Ramos (cell line): ENCODE measurements around the gene LRRC23.

Experiments used
- in situ Hi-C: fragments of 300-500 bp; cut with MboI; formaldehyde crosslinking; loops from one replicate; pipeline ENCODE4 v1.14.3; 2022; ENCODE audit warnings: low sequenced_read_pairs; ENCODE audit not compliant: unreplicated experiment

Gene LRRC23

DNA sequence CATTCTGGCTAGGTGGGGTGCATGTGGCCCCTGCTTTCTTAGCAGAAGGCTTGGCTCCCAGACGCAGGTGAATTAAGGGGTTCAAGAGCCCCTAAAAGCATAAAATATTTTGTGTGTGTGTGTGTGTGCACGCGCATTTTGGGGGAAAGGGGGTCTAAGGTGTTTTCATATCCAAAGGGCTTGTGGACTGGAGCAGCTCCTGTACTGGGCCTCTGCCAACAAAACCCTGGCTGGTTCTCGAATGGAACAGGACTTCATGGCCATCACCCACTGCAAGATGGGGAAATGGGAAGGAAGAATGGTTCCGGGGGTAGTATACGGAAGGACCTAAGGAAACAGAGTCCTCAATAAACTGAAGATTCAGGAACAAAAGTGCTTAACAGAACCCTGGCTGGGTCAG, 19.2 kb downstream of the LRRC23 start:
- in situ Hi-C loops = no loop called here

GRCh38 chr12:6925239-6925539, 20.6 kb downstream of the LRRC23 start:
- in situ Hi-C loops = no loop called here

GRCh38 chr12:6925540-6926279, 21.1 kb downstream of the LRRC23 start:
- in situ Hi-C loops = no loop called here

GRCh38 chr12:6927379-6928021, 22.9 kb downstream of the LRRC23 start, which contains the start of gene ATN1:
TSS of gene ATN1 (plus strand) at chr12:6927959. CDS start at chr12:6934002, 6,043 bp downstream.
- in situ Hi-C loops = no loop called here

GRCh38 chr12:6928022-6928702, 23.5 kb downstream of the LRRC23 start:
- in situ Hi-C loops = no loop called here

DNA sequence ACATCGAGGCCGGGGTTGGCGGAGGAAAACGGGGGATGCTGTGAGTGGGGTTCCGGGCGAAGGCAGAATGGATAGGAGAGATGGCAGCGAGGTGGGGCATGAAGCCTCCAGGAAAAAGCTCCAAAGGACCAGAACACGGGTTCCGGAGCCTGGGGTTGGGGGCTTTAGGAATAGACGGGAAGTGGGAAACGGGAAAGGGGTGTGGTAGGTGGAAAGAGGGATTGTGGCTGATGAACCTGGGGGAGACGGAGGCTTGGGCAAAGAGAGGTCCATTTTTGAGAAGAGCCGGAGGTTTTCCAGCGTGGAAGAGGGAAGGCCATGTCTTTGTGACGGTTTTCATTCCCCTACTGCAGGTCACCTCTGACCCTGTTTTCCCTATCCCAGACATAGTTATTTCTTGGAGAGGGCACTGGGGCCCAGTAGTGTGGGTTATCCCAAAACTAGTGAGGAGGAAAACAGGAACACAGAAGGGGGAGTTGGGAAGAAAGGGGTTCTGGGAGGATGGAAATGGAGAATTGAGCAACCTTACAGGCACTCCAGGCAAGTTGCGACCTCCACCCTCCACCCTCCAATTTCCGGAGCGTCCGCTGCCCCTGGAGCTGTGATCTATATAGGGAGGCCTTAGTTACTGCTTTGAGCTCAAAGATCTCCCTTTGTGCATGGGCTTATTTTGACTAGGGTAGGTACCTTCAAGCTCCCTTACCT, 24.2 kb downstream of the LRRC23 start:
- in situ Hi-C loops = no loop called here

- in situ Hi-C loops = loop anchor here (5.0 kb wide), 1 partner anchor 163 kb away; the partner anchor contains the start of gene C1R
Observed at GRCh38 chr12:6929466-6930452, 25.1 kb downstream of the LRRC23 start.

GRCh38 chr12:6932766-6933165, 28.1 kb downstream of the LRRC23 start:
- in situ Hi-C loops = loop anchor here (5.0 kb wide), 1 partner anchor 160 kb away; the partner anchor contains the start of gene C1R

DNA sequence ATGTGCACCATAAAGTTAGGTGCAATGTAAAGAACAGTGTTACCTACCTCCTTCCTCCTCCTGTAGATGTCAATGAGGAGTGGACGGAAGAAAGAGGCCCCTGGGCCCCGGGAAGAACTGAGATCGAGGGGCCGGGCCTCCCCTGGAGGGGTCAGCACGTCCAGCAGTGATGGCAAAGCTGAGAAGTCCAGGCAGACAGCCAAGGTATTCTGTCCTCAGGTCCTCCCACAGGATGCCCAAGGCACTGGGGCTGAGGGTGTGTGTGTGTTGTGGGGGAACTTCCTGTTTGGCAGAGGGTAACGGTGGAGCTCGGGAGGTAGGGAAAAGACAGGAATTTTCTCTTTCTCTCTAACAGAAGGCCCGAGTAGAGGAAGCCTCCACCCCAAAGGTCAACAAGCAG, 29.5 kb downstream of the LRRC23 start:
- in situ Hi-C loops = loop anchor here (5.0 kb wide), 1 partner anchor 158 kb away; the partner anchor contains the start of gene C1R

GRCh38 chr12:6935371-6936193, 31.0 kb downstream of the LRRC23 start:
- in situ Hi-C loops = no loop called here

DNA sequence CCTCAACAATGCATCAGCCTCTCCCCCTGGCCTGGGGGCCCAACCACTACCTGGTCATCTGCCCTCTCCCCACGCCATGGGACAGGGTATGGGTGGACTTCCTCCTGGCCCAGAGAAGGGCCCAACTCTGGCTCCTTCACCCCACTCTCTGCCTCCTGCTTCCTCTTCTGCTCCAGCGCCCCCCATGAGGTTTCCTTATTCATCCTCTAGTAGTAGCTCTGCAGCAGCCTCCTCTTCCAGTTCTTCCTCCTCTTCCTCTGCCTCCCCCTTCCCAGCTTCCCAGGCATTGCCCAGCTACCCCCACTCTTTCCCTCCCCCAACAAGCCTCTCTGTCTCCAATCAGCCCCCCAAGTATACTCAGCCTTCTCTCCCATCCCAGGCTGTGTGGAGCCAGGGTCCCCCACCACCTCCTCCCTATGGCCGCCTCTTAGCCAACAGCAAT, 31.6 kb downstream of the LRRC23 start:
- in situ Hi-C loops = no loop called here

DNA sequence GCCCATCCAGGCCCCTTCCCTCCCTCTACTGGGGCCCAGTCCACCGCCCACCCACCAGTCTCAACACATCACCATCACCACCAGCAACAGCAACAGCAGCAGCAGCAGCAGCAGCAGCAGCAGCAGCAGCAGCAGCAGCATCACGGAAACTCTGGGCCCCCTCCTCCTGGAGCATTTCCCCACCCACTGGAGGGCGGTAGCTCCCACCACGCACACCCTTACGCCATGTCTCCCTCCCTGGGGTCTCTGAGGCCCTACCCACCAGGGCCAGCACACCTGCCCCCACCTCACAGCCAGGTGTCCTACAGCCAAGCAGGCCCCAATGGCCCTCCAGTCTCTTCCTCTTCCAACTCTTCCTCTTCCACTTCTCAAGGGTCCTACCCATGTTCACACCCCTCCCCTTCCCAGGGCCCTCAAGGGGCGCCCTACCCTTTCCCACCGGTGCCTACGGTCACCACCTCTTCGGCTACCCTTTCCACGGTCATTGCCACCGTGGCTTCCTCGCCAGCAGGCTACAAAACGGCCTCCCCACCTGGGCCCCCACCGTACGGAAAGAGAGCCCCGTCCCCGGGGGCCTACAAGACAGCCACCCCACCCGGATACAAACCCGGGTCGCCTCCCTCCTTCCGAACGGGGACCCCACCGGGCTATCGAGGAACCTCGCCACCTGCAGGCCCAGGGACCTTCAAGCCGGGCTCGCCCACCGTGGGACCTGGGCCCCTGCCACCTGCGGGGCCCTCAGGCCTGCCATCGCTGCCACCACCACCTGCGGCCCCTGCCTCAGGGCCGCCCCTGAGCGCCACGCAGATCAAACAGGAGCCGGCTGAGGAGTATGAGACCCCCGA, 32.2 kb downstream of the LRRC23 start:
- in situ Hi-C loops = no loop called here

- in situ Hi-C loops = no loop called here
Observed at GRCh38 chr12:6937481-6938352, 33.1 kb downstream of the LRRC23 start.

GRCh38 chr12:6938353-6939190, 34.0 kb downstream of the LRRC23 start:
- in situ Hi-C loops = no loop called here

DNA sequence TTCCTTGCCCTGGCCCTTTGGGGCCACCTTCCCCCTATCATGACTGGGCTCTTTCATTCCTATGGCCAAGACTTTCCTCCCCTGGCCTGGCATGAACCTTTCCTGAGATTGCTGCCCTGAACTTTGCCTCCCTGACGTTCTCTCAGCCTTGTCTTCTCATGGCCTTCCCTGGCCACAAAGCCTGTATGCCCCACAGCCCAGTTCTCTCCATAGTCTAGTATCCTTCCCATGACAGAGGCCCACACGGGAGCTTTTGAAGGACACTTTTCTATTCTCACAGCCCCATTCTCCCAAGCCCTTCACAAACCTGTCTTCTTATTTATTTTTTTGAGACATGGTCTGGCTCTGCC, 34.5 kb downstream of the LRRC23 start:
- in situ Hi-C loops = no loop called here

GRCh38 chr12:6941267-6941666, 36.6 kb downstream of the LRRC23 start:
- in situ Hi-C loops = no loop called here
